Kidney tubule cell (primary cell): Measurements from ENCODE around the gene ANO3.
"Not testable (repeated sequence)": the region's sequence is repeated elsewhere in the genome, so short reads cannot be mapped to it uniquely, and the experiment has no call there.

Experiments used
- DNase-seq: peaks from one replicate; pipeline ENCODE4 v3.0.0-alpha.2; 2018; ENCODE audit warnings: low spot score

Gene ANO3

GRCh38 chr11:26626346-26626745 lies 294.4 kb downstream of the ANO3 start:
- no peak for DNase-seq

GRCh38 chr11:26632691-26633159 lies 300.8 kb downstream of the ANO3 start:
- no peak for DNase-seq

- not testable (repeated sequence) for DNase-seq
These were observed 311.4 kb downstream of the ANO3 start for GRCh38 chr11:26643314-26643713.

GRCh38 chr11:26649884-26650283 lies 318.0 kb downstream of the ANO3 start:
- DNase-seq = peak; percentile 66

GRCh38 chr11:26651916-26652315 lies 320.0 kb downstream of the ANO3 start:
- no peak for DNase-seq

- DNase-seq = no peak
These were observed 323.4 kb downstream of the ANO3 start for GRCh38 chr11:26655287-26655686.

GRCh38 chr11:26662916-26663315 lies 331.0 kb downstream of the ANO3 start:
- DNase-seq = no peak

- no peak for DNase-seq
These were observed 333.1 kb downstream of the ANO3 start for GRCh38 chr11:26665036-26665435.

- peak; percentile 3 for DNase-seq
These were observed 334.0 kb downstream of the ANO3 start for GRCh38 chr11:26665946-26666345.

GRCh38 chr11:26675233-26675928 lies 343.5 kb downstream of the ANO3 start:
- DNase-seq = no peak

GRCh38 chr11:26676641-26677040 lies 344.7 kb downstream of the ANO3 start:
- DNase-seq = no peak

- DNase-seq = peak; percentile 22
These were observed 345.6 kb downstream of the ANO3 start for GRCh38 chr11:26677566-26677965.

- DNase-seq = no peak
These were observed 355.4 kb downstream of the ANO3 start for GRCh38 chr11:26687351-26687750.

- no peak for DNase-seq
These were observed 356.8 kb downstream of the ANO3 start for GRCh38 chr11:26688701-26689100.

GRCh38 chr11:26696330-26696729 lies 364.4 kb downstream of the ANO3 start:
- DNase-seq = no peak

- no peak for DNase-seq
These were observed 366.3 kb downstream of the ANO3 start for GRCh38 chr11:26698224-26698623.

GRCh38 chr11:26700574-26701235 lies 368.8 kb downstream of the ANO3 start:
- DNase-seq = no peak

GRCh38 chr11:26702406-26702805 lies 370.5 kb downstream of the ANO3 start:
- DNase-seq = no peak

- no peak for DNase-seq
These were observed 371.7 kb downstream of the ANO3 start for GRCh38 chr11:26703411-26704191.

GRCh38 chr11:26704249-26704648 lies 372.3 kb downstream of the ANO3 start:
- DNase-seq = peak; percentile 30

GRCh38 chr11:26706181-26706580 lies 374.3 kb downstream of the ANO3 start:
- DNase-seq = no peak

- DNase-seq = no peak
These were observed 377.0 kb downstream of the ANO3 start for GRCh38 chr11:26708736-26709456.
